ENCODE measurements around the gene ARNT2. TPM values are rescaled to one million over a fixed set of nuclear protein-coding genes. Genes with fewer than 3 reads are reported as not detected.

Gene ARNT2
- total and polyA plus RNA-seq, 2 of the 13 experiments (the other 11 are each of a cell fraction or from before 2014, with no cell fraction given), result 0.69 to 1.7 TPM

- H3K9me3 ChIP-seq (ENCODE audit: low read length), result no peaks in the 10 kb centered on the region
- H3K79me2 ChIP-seq (ENCODE audit: insufficient read depth, low read length), result no peaks in the 10 kb centered on the region
- H3K4me3 ChIP-seq (replicated peaks in 1 of 3; ENCODE audit: insufficient read depth in 1 of 3, low read depth in 2 of 3, low read length in 3 of 3), result no peak overlapping the region
- H3K27me3 ChIP-seq (ENCODE audit: control insufficient read depth in 1 of 2, insufficient read depth in 2 of 2, low read length in 2 of 2), result peaks cover 0 to 2% of the 10 kb centered on the region in 2 experiments; a peak in 1 of 5 replicates
- ATAC-seq, result no peak
- DNase-seq (ENCODE audit: low spot score), result no peak
- in situ Hi-C loops (cut with HindIII; ENCODE audit: extremely low pct_ligation_motif_present, low pct_unique_long_range_greater_than_20kb) (no loop called here), intact Hi-C loops (cut with micrococcal nuclease; ENCODE audit: unreplicated experiment) (no loop called here)
- no peak for FAIRE-seq
- H2AFZ ChIP-seq (ENCODE audit: low read length), result no peak overlapping the region
- no TSS peak for BruUV-seq (replicated peaks)
- H3K4me1 ChIP-seq (ENCODE audit: insufficient read depth, low read length), result no peaks in the 10 kb centered on the region
- H3K9ac ChIP-seq (ENCODE audit: insufficient read depth, low read depth, low read length), result no peak overlapping the region
- POLR2A ChIA-PET, result no interaction called here
- no peaks in the 10 kb centered on the region for H4K20me1 ChIP-seq (ENCODE audit: insufficient read depth, low read length)
- CTCF ChIA-PET (ENCODE audit: low intra/inter-chr PET ratio, low total read pairs), result no interaction called here
- 64% methylated on average over 7 of the region's 7 CpGs for WGBS (ENCODE audit: low lambda C conversion rate)
- TF ChIP-seq ZNF660 (CRISPR knock-in tag; IDR thresholded peaks at IDR 0.05; ENCODE audit: borderline replicate concordance, low read depth) (no peak), ARID5B (CRISPR knock-in tag; IDR thresholded peaks at IDR 0.05) (no peak), ZXDC (CRISPR knock-in tag; IDR thresholded peaks at IDR 0.05) (no peak), CEBPB (IDR thresholded peaks at IDR 0.05; ENCODE audit: borderline replicate concordance, low read depth, low read length) (no peak), NR0B2 (CRISPR knock-in tag; IDR thresholded peaks at IDR 0.05) (no peak), ZNF639 (CRISPR knock-in tag; conservative IDR thresholded peaks at IDR 0.05) (no peak), ZSCAN21 (CRISPR knock-in tag; IDR thresholded peaks at IDR 0.05; ENCODE audit: borderline replicate concordance) (no peak)
- H3K4me2 ChIP-seq (ENCODE audit: low read depth, low read length), result no peak overlapping the region
- no peak overlapping the region for H3K27ac ChIP-seq (ENCODE audit: extremely low read length, insufficient read depth, low read length)
- no peaks in the 10 kb centered on the region for H3K36me3 ChIP-seq (replicated peaks in 1 of 2; ENCODE audit: control insufficient read depth in 1 of 2, insufficient read depth in 2 of 2, low read length in 2 of 2)
Observed at GRCh38 chr15:80641384-80641783, 237.2 kb downstream of the ARNT2 start.

All from HepG2 (cell line).